Embryonic facial prominence (tissue), 1 donor: ENCODE data around the gene BTBD16.

ENCODE experiments used
- DNase-seq: peaks from one replicate; pipeline ENCODE4 v3.0.0-alpha.2; 2016; ENCODE audit errors: extremely low spot score

Gene BTBD16

DNA sequence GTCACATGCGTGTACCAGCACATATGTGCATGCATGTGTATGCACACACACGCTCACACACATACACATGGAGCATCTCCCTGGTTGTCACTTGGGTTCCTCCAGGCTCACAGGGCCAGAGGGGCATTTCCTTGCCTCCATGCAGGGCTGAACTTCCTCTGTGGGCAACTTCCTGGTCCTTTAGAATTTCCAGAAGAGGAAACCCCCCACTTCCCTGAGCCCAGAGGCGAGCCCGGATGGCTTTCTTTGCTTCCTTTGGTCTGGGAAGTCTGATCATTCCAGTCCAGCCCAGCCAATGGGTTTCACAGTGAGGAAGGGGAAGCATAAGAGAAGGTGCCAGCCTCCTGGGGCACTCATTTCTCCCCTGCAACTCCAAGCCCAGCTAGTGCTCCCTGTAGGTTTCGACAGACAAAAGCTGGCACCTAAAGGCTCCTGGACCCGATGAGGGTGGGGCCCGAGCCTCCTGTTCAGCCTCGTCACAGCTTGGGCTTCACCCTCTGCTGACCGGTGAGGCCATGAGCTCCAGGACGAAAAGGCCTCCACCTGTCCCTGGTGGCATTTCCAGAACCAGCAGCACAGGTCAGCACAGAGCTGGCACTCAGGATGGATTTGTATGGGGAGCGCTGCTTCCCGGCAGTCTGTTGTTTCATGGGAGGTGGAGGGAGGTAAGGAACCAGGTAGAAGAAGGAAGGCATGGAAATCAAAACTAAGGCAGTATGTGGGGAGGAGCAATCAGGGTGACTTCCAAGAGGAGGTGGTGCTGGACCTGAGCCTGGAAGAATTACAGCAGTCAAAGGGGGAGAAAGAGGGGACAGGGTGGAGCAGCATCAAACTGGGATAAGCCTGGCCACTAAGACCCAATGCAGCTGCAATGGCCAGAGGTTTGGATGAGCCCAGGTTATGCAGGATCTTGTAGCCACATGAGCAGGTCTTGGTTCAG, 23.7 kb downstream of the BTBD16 start:
- DNase-seq, result no peak

DNA sequence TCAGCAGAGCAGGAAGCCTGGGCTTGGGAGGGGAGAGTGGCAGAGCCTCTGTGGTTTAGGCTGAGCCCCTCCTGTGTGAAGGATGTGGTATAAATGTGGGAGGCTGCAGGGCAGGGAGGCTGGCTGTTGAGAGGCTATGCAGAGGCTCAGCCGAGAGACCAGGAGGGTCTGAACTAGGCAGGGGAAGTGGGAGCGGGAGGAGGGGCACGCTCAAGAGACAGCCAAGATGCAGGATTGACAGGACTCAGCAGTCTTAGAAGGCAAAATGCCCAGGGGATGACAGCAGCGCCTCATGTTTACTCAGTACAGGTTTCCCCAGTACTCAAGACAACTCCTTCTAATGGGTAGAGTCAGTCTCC, 24.3 kb downstream of the BTBD16 start:
- no peak for DNase-seq

GRCh38 chr10:122296363-122297120, 25.4 kb downstream of the BTBD16 start:
- no peak for DNase-seq

- no peak for DNase-seq
Measured at GRCh38 chr10:122297583-122297982, 26.5 kb downstream of the BTBD16 start.

DNA sequence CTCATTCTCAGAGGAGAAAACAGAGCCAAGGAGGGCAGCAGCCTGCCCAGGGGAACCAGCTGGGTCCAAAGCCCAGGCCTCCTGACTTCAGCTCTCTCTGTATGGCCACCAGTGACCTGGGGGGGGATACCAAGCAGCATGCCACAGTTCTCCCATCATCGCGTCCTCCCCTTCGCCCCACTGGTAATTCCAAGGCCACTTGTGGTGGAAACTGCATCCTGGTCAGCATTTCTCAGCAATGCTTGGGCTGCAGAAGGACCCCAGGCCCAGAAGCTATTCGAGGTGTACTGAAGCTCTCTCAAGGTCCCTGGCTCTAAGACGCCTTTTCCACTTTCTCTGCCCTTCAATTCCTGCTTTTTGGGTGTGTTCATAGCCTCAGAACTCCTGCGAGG, 27.1 kb downstream of the BTBD16 start:
- no peak for DNase-seq

DNA sequence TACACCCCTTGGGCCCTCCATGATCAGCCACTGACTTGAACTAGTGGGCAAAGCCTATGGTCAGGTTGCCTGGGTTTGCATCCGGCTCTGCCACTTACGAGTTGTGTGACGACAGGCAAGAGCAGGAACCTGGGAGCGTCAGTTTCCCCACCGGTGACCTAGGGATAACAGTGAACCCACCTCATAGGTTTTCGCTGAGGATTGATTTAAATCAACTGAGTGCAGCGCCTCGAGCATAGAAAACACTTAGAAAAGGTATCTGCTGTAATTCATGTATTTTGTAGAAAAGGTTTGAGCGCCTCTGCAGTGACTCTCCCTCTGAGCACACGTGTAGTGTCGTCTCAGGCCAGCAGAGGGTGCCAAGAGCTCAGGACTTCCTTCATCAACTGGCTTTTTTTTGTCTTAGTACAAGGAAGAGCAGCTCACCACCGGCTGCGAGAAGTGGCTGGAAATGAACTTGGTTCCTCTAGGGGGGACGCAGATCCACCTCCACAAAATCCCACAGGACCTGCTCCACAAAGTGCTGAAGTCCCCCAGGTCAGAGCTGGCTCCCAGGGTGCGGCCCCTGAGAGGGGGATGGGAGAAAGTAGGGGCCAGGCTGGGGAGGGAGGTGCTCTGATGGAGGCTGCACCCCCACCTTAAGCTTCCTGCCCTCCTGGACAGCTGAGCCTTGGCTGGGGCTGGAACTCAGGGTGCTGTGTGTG, 27.7 kb downstream of the BTBD16 start:
- peak; percentile 89 for DNase-seq

DNA sequence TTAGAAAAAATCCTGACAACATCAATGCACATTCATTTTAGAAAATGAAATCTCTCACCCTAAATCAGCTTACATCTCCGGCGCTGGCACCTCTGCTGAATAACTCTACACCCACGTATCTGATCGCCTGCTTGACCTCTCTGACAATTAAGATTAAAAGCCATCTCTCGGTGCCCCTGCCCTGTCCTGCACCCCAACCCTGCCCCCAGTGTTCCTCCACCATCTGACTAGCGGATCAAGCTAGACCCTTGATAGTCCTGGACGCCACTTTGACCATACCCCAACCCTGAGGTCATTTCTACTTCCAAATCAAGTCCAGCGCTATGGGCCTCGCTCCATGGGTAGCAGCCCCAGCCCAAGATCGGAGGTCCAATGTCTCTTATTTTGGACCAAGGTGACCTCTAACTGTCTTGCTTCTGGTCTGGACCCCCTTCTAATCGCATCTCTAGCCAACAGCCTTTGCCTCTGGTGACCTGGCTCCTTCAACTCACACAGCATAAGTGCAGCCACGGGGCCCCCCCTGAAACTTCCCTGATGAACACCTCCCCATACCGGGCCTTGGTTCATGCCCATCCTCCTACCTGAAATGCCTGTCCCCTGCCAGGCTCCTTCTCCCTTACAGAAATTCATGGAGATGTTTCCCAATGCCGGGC, 28.5 kb downstream of the BTBD16 start:
- DNase-seq, result no peak

GRCh38 chr10:122301055-122301810, 30.1 kb downstream of the BTBD16 start:
- no peak for DNase-seq

- no peak for DNase-seq
Measured at GRCh38 chr10:122301811-122302115, 30.7 kb downstream of the BTBD16 start.

DNA sequence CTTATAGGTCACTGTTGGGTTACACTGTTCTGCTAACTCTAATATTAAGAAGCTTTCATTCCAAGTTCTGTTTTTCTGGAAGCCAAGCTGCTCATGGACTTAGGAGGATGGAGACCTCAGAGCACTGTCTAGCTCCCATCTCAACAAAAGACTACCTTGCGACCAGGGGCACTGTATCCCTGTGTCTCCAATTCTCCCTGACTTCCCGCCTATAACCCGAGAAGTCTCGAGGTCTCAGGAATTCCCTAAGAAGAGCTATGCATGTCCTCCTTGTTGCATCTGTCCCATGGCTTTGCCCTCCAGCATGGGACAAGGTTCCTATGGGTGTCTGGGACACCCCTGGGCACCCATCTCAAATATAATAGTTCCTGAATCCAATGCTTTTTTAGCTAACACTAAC, 31.2 kb downstream of the BTBD16 start:
- no peak for DNase-seq

DNA sequence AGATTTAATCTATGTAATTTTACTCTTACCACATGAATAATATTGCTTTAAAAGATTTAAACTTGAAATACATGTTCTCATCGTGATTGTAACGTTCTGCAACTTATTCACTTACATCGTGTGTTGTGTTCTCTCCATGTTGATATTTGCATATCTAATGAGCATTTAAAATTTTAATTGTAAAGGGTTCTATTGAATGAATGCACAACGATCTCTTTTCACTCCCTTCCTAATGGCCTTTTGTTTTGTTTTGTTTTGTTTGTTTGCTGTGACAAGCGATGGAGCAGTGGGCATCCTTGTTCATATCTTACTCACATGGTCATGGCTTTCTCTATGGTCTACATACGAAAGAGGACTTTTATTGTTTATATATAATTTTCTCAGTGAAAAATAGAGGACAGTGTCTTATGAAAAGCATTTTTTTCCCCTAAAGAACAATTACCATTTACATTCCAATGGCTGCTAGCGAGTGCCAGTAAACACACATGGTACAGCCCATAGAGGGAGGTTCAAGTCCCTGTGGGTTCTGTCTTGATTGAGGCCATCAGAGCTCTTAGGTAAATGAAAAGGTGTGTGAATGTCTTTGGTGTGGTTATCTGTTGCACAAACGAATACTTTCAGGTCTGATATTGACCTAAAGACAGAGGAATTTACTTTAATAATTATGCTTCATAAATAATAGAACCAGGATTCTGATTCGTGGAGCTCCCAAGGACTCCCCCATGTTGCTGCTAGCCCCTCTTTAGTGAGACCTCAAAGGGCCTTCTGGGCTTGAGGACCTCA, 32.4 kb downstream of the BTBD16 start:
- DNase-seq, result no peak

- no peak for DNase-seq
Measured at GRCh38 chr10:122304054-122304579, 33.0 kb downstream of the BTBD16 start.

DNA sequence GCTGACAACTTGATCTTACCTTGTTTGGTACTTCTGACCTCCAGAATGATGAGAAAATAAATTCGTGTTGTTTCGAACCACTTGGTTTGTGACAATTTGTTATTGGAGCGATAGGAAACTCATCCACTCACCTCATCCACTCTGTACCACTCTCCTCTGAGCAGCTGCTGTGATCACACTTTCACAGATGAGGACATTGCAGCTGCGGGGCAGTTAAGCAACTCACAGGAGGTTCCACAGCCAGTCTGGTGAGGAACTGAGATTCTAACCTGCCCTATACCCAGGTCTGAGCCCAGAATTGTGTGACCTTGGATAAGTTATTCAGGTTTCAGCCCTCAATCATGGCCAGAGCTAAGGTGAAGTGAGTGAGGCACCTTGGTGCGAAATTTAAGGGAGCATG, 35.2 kb downstream of the BTBD16 start:
- no peak for DNase-seq

DNA sequence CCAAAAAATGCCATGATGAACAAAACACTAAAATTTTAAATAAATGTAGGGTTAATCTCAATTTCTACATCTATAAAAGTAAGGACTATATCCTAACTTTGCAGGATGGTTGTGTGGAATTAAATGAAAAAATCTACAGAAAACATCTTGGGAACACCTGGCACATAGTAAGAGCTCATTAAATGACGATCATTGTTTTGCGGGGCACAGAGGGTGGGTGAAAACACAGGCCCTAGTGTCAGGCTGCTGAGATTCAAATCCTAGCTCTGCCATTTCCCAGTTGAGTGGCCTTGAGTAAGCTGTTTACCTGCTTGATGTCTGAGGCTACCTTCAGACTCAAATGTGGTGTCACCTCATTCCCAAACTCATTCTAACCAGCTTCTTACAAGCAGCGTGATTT, 35.6 kb downstream of the BTBD16 start:
- no peak for DNase-seq

GRCh38 chr10:122307669-122308416, 36.7 kb downstream of the BTBD16 start:
- peak; percentile 57 for DNase-seq

DNA sequence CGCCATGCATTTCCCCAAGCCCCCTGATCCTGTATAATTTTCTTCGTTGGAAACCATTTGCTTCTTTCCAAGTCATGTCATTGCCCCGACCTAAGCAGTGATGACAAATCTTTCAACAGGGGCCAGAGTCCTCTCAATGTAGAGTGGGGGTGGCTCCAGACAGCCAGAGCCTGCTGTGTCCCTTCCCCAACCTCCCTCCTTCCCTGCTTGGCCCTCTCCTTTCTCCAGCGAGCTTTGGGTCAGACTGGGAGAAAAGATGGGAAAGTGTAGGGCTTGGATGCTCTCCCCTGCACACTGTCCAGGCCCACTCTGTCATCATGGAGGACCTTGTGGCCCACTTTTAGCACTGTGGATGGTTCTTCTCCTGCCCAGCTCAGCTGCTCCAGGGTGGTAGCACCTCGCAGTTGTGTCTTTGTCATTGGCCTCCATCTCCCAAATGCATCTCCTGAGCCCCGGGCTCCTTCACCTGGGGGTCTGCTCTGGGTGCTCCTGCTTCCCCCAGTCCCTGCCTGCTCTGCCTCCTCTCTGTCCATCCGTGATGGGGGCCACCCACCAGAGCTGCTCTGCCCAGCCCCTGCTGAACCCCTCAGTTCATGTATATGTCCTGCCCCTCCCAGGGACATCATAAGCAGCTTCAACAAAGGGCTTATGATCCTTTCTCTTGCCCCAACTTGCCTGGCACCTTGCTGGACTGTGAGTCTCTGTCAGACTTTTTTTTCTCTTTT, 37.5 kb downstream of the BTBD16 start:
- DNase-seq, result no peak

- DNase-seq, result no peak
Measured at GRCh38 chr10:122310311-122311050, 39.4 kb downstream of the BTBD16 start.

DNA sequence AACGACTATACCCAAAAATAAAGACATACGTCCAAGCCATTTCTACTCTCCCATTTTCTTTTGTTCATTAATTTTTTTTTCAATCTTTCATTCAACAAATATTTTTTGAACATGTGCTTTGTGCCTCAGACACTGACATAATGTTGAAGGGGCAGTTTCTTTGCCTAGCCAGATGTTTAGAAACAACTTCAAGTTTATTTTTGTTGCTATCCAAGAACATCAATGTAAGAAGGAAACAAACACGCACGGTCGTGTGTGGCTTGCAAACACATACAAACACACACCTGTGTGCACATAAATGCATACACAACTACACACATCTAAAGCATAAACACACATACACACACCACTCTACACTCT, 39.9 kb downstream of the BTBD16 start:
- no peak for DNase-seq
